GM13976 (cell line): ENCODE results near the gene DRC3.

Experiments used
- DNase-seq: peaks from one replicate; pipeline ENCODE4 v3.0.0; 2012; ENCODE audit warnings: low spot score
- CTCF ChIP-seq: IDR thresholded peaks from 2 replicates; pipeline ENCODE4 v1.5.1; 2012; ENCODE audit warnings: borderline replicate concordance, mild to moderate bottlenecking; ENCODE audit not compliant: insufficient read depth; ENCODE audit errors: extremely low read depth, missing control alignments, control extremely low read depth
- in situ Hi-C: fragments of 300-500 bp; cut with MboI; formaldehyde crosslinking; loops from one replicate; pipeline ENCODE4 v1.12.0; 2022; ENCODE audit warnings: low sequenced_read_pairs, mixed read lengths, inconsistent platforms; ENCODE audit not compliant: unreplicated experiment

DRC3 gene

GRCh38 chr17:18027280-18027679, 54.6 kb downstream of the DRC3 start:
- TF ChIP-seq CTCF: no peak
- DNase-seq: no peak

GRCh38 chr17:18028114-18028951, 55.7 kb downstream of the DRC3 start:
- in situ Hi-C loops: loop anchor here (10.0 kb wide), 1 partner anchor 154 kb away; no protein-coding TSS in a partner anchor
- DNase-seq: no peak
- no peak for TF ChIP-seq CTCF

More at GRCh38 chr17:18027280-18027679, 54.6 kb downstream of the DRC3 start:
- in situ Hi-C loops: loop anchor here (10.0 kb wide), 1 partner anchor 152 kb away; no protein-coding TSS in a partner anchor

GRCh38 chr17:18028952-18029540, 56.4 kb downstream of the DRC3 start:
- in situ Hi-C loops: loop anchor here (10.0 kb wide), 1 partner anchor 154 kb away; no protein-coding TSS in a partner anchor
- TF ChIP-seq CTCF: no peak
- no peak for DNase-seq

GRCh38 chr17:18031955-18032354, 59.3 kb downstream of the DRC3 start:
- no peak for TF ChIP-seq CTCF
- in situ Hi-C loops: loop anchor here (10.0 kb wide), 1 partner anchor 347 kb away; the partner anchor contains the start of gene RAI1
- no peak for DNase-seq

GRCh38 chr17:18033442-18034099, 60.9 kb downstream of the DRC3 start:
- TF ChIP-seq CTCF: peak; percentile 49
- in situ Hi-C loops: loop anchor here (10.0 kb wide), 1 partner anchor 349 kb away; the partner anchor contains the start of gene RAI1

GRCh38 chr17:18035704-18036103, 63.0 kb downstream of the DRC3 start:
- TF ChIP-seq CTCF: no peak
- DNase-seq: no peak
- in situ Hi-C loops: loop anchor here (10.0 kb wide), 1 partner anchor 351 kb away; the partner anchor contains the start of gene RAI1

More at GRCh38 chr17:18033442-18034099, 60.9 kb downstream of the DRC3 start:
- peak; percentile 82 for DNase-seq
